NCI-H187 (cell line): ENCODE measurements around the gene FGF18.
"Not testable (repeated sequence)": the region's sequence is repeated elsewhere in the genome, so short reads cannot be mapped to it uniquely, and the experiment has no call there.

Source experiments
- DNase-seq, 2 experiments: peaks; one replicate each; lab custom pipeline; 2025; lab: John Stamatoyannopoulos, UW

The FGF18 gene

DNA sequence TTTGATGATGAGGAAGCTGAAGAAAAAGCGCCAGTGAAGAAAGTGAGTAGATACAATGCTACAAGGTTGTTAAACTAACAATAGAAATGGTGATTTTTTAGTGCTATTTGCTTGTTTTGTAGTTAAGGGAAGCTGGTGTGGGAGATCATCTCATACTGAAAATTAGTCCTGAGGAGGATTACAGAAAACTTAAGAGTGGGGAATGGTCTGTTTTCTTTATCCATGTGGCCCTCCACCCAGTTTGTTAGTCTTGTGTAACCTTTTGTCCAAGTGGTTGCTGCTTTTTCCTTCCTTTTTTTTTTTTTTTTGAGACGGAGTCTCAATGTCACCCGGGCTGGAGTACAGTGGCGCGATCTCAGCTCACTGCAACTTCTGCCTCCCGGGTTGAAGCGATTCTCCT is 19.3 kb upstream of the FGF18 start:
- DNase-seq = no peak

DNA sequence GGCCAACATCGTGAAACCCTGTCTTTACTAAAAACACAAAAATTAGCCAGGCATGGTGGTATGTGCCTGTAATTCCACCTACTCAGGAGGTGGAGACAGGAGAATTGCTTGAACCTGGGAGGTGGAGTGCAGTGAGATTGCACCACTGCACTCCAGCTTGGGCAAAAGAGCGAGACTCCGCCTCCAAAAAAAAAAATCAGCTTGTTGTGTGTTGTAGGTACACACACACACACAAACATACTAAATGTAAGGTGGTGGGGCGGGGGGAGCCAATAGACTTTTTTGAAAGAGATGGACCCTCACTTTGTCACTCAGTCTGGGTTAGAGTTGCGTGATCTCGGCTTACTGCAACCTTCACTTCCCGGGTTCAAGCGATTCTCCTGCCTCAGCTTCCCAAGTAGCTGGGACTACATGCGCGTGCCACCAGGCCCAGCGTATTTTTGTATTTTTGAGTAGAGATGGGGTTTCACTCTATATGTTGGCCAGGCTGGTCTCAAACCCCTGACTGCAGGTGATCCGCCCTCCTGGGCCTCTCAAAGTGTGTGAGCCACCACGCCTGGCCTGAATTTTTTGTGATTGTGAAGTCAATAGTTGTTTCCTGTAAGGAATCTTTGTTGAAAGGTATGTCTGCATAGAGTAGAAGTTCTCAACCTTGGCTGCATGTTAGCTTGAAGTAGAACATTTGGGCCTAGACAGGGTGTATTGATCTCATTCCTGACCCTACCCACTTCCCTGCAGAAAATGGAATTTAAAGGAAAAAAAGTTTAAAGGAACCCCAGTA is 18.1 kb upstream of the FGF18 start:
- DNase-seq = no peak

DNA sequence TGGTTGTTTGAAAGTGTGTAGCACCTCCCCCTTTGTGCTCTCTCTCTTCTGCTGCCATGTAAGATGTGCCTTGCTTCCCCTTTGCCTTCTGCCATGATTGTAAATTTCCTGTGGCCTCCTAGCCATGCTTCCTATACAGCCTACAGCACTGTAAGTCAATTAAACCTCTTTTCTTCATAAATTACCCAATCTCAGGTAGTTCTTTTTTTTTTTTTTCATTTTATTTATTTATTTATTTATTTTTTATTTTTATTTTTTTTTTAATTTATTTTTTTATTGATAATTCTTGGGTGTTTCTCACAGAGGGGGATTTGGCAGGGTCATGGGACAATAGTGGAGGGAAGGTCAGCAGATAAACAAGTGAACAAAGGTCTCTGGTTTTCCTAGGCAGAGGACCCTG is 16.7 kb upstream of the FGF18 start:
- DNase-seq = not testable (repeated sequence)

DNA sequence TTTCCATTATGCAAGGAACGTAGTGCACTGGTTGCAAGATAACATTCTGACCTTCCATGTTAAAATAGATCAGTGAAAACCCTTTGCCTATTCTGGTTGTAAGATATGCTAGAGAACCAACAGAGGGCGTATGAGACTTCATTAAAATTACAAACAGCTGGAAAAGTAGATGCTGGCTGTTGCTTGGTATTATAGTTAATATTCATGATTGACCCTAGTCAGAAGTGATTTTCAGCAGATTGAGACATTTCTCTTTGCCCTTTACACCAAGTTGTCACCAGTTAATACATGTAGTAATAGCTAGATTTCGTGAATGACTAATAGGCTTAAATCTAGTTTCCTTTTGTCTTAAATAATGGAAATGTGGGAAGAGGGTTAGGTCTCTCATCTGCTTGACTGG is 13.8 kb upstream of the FGF18 start:
- DNase-seq = no peak

DNA sequence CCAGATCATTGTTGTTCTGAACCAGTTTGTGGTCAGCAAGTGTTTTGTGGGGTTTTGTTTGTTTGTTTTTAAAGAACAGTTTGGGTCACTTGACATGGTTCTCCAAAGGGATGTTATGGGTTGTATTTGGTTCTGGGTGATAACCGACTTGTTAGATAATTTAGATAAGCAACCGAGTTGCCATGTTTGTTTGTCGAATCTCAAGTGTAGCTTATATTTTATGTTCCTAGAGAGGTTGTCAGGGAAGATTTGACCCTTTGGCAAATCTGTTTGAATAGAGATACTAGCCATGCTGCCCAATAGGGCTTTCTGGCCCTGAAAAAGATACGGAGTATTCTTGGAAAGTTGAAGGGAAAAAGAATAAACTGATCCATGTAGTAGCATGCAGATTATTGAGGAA is 12.2 kb upstream of the FGF18 start:
- no peak for DNase-seq

- no peak for DNase-seq
Measured at GRCh38 chr5:171409164-171410136, 10.0 kb upstream of the FGF18 start.

- no peak for DNase-seq
Measured at GRCh38 chr5:171410181-171410580, 9.3 kb upstream of the FGF18 start.

GRCh38 chr5:171412186-171412585 is 7.3 kb upstream of the FGF18 start:
- DNase-seq = no peak

DNA sequence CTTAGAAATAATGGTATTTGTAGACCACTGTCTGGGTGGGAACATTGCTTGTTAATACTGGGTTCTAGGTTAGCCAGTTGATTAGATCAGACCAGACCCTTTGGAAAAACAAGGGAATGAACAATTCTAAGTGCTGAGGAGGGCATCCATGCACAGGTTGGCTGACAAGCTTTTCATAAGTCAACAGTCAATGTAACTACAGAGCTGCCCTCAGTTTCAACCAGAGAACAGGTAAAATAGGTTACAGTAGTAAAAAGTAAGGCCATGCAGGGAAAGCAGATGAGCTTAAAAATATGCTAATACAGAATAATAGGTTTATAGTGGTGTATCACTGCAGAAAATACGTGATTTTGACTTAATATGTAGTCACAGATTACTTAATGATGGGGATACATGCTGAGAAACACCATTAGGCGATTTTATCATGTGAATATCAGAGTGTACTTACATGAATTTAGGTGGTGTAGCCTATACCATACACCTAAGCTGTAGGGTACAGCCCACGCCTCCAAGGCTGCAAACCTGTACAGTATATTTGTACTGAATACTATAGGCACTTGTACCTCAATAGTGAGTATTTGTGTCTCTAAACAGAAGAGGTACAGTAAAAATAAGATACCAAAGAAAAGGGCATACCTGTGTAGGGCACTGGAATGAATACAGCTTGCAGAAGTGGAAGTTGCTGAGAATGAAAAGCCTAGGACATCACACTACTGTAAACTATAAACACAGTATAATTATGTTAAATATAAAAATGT is 6.1 kb upstream of the FGF18 start:
- DNase-seq = no peak

DNA sequence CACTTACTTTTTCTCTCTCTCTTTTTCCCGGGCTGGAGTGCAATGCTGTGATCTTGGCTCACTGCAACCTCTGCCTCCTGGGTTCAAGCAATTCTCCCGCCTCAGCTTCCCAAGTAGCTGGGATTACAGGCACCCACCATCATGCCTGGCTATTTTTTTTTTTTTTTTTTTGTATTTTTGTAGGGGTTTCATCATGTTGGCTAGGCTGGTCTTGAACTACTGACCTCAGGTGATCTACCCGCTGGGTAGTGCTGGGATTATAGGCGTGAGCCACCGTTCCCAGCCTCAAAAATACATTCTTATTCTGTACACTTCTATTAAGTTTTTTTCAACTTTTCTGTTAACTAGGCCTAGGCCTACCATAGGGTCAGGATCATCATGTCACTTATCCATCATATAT is 5.5 kb upstream of the FGF18 start:
- DNase-seq = not testable (repeated sequence)

GRCh38 chr5:171415115-171415730 is 4.2 kb upstream of the FGF18 start:
- no peak for DNase-seq

GRCh38 chr5:171416160-171417049 is 3.0 kb upstream of the FGF18 start:
- no peak for DNase-seq

DNA sequence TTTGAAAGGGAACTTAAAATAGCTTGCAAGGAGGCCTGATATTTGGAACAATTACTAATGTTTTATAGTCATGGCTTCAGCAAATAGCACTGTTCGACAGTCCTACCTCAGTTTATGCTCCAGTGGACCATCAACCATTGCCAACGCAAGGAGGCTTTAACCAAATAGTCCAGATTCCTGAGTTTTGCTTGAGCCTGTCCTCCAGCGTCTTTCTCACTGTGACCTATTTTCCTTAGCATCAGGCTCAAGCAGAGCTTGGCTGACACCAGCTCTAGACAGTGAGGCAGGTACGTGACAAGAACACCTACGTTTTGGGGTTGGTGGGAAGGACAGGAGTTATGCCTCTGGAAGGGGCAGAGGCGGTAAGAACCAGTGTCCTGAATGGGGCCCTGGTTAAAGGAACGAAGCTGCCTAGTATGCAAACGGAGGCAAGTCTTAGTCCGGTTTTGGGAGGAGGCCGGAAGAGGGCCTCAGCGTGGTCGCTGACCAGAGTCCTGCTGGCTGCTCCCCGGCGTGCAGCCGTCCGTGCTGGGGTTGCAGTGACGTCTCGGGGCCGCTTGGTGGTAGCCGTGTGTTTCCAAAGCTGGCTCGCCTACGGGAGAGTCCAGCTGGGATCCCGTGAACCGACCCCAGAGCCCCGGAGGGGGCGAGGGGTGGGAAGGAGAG is 998 bp upstream of the FGF18 start:
- DNase-seq = no peak

DNA sequence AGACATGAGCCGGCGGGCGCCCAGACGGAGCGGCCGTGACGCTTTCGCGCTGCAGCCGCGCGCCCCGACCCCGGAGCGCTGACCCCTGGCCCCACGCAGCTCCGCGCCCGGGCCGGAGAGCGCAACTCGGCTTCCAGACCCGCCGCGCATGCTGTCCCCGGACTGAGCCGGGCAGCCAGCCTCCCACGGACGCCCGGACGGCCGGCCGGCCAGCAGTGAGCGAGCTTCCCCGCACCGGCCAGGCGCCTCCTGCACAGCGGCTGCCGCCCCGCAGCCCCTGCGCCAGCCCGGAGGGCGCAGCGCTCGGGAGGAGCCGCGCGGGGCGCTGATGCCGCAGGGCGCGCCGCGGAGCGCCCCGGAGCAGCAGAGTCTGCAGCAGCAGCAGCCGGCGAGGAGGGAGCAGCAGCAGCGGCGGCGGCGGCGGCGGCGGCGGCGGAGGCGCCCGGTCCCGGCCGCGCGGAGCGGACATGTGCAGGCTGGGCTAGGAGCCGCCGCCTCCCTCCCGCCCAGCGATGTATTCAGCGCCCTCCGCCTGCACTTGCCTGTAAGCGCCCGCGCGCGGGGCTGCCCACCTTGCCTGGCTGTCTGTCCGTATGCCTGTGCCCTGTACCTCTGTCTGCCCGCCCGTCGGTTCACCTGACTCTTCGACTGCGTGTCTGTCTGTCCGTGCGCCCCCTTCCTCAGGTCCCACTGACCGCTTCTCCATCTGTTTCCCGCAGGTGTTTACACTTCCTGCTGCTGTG is 412 bp downstream of the FGF18 start:
- DNase-seq = no peak

DNA sequence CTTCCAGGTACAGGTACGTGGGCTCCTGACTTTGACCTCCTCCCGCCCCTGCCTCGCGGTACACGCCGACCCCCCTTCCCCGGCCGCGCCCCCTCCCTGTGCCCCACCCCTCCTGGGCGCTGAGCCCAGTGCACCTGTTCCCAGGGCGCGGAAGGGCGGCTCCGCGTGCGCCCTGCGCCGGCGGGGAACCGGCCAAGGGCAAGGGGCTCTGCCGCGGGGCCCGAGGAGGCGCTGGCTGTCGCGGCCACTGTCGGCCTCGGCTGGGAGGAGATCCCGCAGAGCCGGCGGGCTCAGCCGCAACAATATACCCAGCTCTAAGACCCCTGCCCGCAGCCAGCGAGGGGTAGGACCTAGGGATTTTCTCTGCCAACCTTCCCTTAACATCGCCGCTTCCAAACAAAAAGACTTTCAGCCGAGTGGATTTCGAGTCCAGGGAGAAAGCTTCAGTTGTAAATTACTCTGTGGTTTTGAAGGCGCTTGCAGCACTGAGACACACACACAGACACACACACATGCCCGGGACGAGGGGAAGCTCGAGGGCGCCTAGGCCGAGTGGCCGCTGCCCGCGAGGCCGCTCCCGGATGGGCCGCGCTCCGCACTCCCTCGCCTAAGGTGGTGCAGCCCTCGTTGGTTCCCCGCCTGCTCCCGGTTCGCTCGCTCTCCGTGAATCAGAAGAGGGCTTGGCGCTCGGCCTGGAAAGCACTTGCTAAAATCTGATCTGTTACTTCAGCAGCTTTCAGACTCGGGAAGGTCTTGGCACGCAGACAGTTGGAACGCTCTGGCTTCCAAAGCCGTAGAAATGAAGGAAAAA is 1.2 kb downstream of the FGF18 start:
- DNase-seq = no peak

- DNase-seq = no peak
Measured at GRCh38 chr5:171421331-171422262, 2.1 kb downstream of the FGF18 start.

GRCh38 chr5:171422495-171422894 is 3.0 kb downstream of the FGF18 start:
- DNase-seq = no peak
